ENCODE results near the gene PSMG4. TPM values are rescaled to one million over a fixed set of nuclear protein-coding genes. Genes with fewer than 3 reads are reported as not detected.

The PSMG4 gene
- total and polyA plus RNA-seq, 9 of the 15 experiments (the other 6 are each of a cell fraction or from before 2014, with no cell fraction given): 12.9 to 185 (median 52.0) TPM

DNA sequence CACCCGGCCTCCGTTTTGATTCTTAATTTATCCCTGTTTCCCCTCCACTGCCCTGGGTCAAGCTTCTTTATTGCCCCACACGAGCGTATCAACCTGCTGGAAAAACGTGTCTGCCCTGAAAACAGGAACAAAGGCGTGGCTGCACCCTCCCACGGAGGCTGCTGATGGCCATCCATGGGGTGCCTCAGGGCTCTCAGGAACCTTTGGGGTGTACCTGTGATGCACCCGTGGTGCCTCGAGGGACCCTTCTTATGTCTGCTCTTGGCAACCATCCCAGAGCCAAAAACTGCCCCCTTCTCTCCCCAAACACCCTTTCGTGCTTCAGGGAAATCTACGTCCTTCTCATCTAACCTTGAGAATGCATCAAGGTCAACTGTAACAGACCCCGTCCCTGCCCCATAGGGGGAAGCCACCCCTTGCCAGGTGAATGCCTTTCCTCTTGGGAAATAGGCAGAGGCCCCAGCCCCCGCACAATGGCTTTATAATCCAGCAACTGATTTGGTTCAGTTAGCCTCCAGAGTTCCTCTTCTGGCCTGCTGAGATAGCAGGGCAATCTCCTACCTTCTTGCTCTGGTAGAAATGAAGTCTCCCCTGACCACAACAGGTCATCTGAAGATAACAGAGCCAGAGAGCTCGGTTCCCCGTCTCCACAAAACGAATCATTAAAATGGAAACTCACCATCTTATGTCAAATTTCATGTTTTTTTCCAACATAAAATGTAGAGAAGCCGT lies 29.4 kb downstream of the PSMG4 start (continued):
- TF ChIP-seq, protein P1, sequence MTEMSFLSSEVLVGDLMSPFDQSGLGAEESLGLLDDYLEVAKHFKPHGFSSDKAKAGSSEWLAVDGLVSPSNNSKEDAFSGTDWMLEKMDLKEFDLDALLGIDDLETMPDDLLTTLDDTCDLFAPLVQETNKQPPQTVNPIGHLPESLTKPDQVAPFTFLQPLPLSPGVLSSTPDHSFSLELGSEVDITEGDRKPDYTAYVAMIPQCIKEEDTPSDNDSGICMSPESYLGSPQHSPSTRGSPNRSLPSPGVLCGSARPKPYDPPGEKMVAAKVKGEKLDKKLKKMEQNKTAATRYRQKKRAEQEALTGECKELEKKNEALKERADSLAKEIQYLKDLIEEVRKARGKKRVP (CRISPR knock-in tag; IDR thresholded peaks at IDR 0.05): peak; percentile 60; the same call in 1 of the 2 replicates
- peak in 1 of 3 experiments; percentile 42 for TF ChIP-seq YY1 (IDR thresholded peaks at IDR 0.05; ENCODE audit: borderline replicate concordance in 1 of 3, control insufficient read depth in 1 of 3, extremely low read depth in 1 of 3, insufficient read depth in 3 of 3, insufficient read length in 1 of 3, insufficient replicate concordance in 2 of 3, low read depth in 1 of 3, low read length in 2 of 3)
- no peak for TF ChIP-seq NR2C2 (CRISPR knock-in tag; IDR thresholded peaks at IDR 0.05)
- TF ChIP-seq NR2C2 (tag; IDR thresholded peaks at IDR 0.05): 0 out of 2 replicates have a peak, but pooled peaks have one; percentile 36
- TF ChIP-seq TOE1 (IDR thresholded peaks at IDR 0.05; ENCODE audit: borderline replicate concordance): no peak; the same call in 1 of the 2 replicates
- TF ChIP-seq TOE1 (CRISPR knock-in tag; IDR thresholded peaks at IDR 0.05; ENCODE audit: borderline replicate concordance, low read depth): no peak
- TF ChIP-seq, protein P2, sequence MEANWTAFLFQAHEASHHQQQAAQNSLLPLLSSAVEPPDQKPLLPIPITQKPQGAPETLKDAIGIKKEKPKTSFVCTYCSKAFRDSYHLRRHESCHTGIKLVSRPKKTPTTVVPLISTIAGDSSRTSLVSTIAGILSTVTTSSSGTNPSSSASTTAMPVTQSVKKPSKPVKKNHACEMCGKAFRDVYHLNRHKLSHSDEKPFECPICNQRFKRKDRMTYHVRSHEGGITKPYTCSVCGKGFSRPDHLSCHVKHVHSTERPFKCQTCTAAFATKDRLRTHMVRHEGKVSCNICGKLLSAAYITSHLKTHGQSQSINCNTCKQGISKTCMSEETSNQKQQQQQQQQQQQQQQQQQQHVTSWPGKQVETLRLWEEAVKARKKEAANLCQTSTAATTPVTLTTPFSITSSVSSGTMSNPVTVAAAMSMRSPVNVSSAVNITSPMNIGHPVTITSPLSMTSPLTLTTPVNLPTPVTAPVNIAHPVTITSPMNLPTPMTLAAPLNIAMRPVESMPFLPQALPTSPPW (CRISPR knock-in tag; IDR thresholded peaks at IDR 0.05): peak; percentile 83
- TF ChIP-seq SMAD3 (CRISPR knock-in tag; conservative IDR thresholded peaks at IDR 0.05): peak; percentile 52; the same call in 1 of the 2 replicates
- TF ChIP-seq CEBPB (tag; IDR thresholded peaks at IDR 0.05): peak; percentile 96
- TF ChIP-seq SAP30 (IDR thresholded peaks at IDR 0.05; ENCODE audit: borderline replicate concordance, insufficient read depth, low read depth, low read length, poor library complexity, severe bottlenecking): no peak
- TF ChIP-seq MAFF (IDR thresholded peaks at IDR 0.05; ENCODE audit: low read length): no peak
- TF ChIP-seq, protein P3, sequence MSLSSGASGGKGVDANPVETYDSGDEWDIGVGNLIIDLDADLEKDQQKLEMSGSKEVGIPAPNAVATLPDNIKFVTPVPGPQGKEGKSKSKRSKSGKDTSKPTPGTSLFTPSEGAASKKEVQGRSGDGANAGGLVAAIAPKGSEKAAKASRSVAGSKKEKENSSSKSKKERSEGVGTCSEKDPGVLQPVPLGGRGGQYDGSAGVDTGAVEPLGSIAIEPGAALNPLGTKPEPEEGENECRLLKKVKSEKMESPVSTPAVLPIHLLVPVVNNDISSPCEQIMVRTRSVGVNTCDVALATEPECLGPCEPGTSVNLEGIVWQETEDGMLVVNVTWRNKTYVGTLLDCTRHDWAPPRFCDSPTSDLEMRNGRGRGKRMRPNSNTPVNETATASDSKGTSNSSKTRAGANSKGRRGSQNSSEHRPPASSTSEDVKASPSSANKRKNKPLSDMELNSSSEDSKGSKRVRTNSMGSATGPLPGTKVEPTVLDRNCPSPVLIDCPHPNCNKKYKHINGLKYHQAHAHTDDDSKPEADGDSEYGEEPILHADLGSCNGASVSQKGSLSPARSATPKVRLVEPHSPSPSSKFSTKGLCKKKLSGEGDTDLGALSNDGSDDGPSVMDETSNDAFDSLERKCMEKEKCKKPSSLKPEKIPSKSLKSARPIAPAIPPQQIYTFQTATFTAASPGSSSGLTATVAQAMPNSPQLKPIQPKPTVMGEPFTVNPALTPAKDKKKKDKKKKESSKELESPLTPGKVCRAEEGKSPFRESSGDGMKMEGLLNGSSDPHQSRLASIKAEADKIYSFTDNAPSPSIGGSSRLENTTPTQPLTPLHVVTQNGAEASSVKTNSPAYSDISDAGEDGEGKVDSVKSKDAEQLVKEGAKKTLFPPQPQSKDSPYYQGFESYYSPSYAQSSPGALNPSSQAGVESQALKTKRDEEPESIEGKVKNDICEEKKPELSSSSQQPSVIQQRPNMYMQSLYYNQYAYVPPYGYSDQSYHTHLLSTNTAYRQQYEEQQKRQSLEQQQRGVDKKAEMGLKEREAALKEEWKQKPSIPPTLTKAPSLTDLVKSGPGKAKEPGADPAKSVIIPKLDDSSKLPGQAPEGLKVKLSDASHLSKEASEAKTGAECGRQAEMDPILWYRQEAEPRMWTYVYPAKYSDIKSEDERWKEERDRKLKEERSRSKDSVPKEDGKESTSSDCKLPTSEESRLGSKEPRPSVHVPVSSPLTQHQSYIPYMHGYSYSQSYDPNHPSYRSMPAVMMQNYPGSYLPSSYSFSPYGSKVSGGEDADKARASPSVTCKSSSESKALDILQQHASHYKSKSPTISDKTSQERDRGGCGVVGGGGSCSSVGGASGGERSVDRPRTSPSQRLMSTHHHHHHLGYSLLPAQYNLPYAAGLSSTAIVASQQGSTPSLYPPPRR (CRISPR knock-in tag; IDR thresholded peaks at IDR 0.05; ENCODE audit: borderline replicate concordance): peak; percentile 92; the same call in 1 of the 2 replicates
- TF ChIP-seq, protein P4, sequence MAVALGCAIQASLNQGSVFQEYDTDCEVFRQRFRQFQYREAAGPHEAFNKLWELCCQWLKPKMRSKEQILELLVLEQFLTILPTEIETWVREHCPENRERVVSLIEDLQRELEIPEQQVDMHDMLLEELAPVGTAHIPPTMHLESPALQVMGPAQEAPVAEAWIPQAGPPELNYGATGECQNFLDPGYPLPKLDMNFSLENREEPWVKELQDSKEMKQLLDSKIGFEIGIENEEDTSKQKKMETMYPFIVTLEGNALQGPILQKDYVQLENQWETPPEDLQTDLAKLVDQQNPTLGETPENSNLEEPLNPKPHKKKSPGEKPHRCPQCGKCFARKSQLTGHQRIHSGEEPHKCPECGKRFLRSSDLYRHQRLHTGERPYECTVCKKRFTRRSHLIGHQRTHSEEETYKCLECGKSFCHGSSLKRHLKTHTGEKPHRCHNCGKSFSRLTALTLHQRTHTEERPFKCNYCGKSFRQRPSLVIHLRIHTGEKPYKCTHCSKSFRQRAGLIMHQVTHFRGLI (CRISPR knock-in tag; IDR thresholded peaks at IDR 0.05): peak; percentile 63; the same call in 1 of the 2 replicates
